B cell (primary cell): ENCODE measurements around the gene GARIN5A. TPM values are rescaled to one million over a fixed set of nuclear protein-coding genes. Genes with fewer than 3 reads are reported as not detected.

Experiments used
- ATAC-seq: fragments of 200-7000 bp; cut with Tn5 transposase; one replicate; pipeline ENCODE4 v1.10.0; 2021; ENCODE audit warnings: low read depth, mild to moderate bottlenecking, moderate number of reproducible peaks, moderate library complexity
- CTCF ChIA-PET: fragments of 350-600 bp; sonication (Branson Sonifier 250); formaldehyde crosslinking; loops from one replicate; lab custom pipeline; 2021; ENCODE audit warnings: antibody characterized with exemption, inconsistent platforms; lab: Charles Lee
- POLR2A ChIA-PET: fragments of 350-600 bp; sonication (Branson Sonifier 250); formaldehyde crosslinking; loops from one replicate; lab custom pipeline; 2021; ENCODE audit warnings: antibody characterized with exemption; lab: Charles Lee
- DNase-seq: peaks from one replicate; pipeline ENCODE4 v3.0.0; 2013
- H2AFZ ChIP-seq: 2 replicates; pipeline ENCODE4 v1.6.1; 2012; ENCODE audit warnings: mild to moderate bottlenecking, low read depth, low read length; ENCODE audit not compliant: insufficient read depth, poor library complexity, severe bottlenecking
- H3K27ac ChIP-seq, 2 donors: 1 replicate in 1 of 2; 2 replicates in 1 of 2; pipeline ENCODE4 v1.5.1; 2012 to 2013; ENCODE audit warnings: low read length in 2 of 2, mild to moderate bottlenecking in 2 of 2, moderate library complexity in 1 of 2
- H3K27me3 ChIP-seq, 4 experiments: fragments of 200-600 bp in 1 of 4; sonication (generic) in 1 of 4; replicated peaks in 1 of 4; 1 replicate in 2 of 4; 2 replicates in 2 of 4; pipeline versions ENCODE4 v1.6.1 to v1.7.0; 2013 to 2016; ENCODE audit warnings: low read length in 3 of 4, mild to moderate bottlenecking in 2 of 4, mixed read lengths in 1 of 4, moderate library complexity in 1 of 4; ENCODE audit not compliant: insufficient read depth in 4 of 4, control insufficient read depth in 3 of 4; ENCODE audit errors: control extremely low read depth in 1 of 4
- H3K36me3 ChIP-seq, 2 experiments: replicated peaks in 1 of 2; 1 replicate in 1 of 2; 2 replicates in 1 of 2; pipeline versions ENCODE4 v1.6.1 to v1.7.1; 2013; ENCODE audit warnings: low read length in 1 of 2; ENCODE audit not compliant: insufficient read depth in 2 of 2, control insufficient read depth in 1 of 2; ENCODE audit errors: control extremely low read depth in 1 of 2, extremely low read depth in 1 of 2
- H3K4me1 ChIP-seq, 2 donors: fragments of 200-600 bp in 1 of 2; sonication (generic) in 1 of 2; 1 replicate in 1 of 2; 2 replicates in 1 of 2; pipeline versions ENCODE4 v1.5.1 to v1.6.1; 2013 to 2017; ENCODE audit warnings: low read length in 2 of 2; ENCODE audit not compliant: control insufficient read depth in 2 of 2, insufficient read depth in 2 of 2
- H3K4me2 ChIP-seq: replicated peaks from 2 replicates; pipeline ENCODE3; 2012; ENCODE audit warnings: mild to moderate bottlenecking, low read depth, low read length; ENCODE audit not compliant: poor library complexity, severe bottlenecking
- H3K4me3 ChIP-seq, 5 experiments: fragments of 200-600 bp in 1 of 5; sonication (generic) in 1 of 5; 1 replicate in 3 of 5; 2 replicates in 2 of 5; pipeline versions ENCODE4 v1.5.1 to v1.7.0; 2011 to 2016; ENCODE audit warnings: low read length in 4 of 5, mild to moderate bottlenecking in 4 of 5, low read depth in 2 of 5, control low read depth in 1 of 5, moderate library complexity in 1 of 5; ENCODE audit not compliant: insufficient read depth in 1 of 5; ENCODE audit errors: control extremely low read depth in 1 of 5, extremely low read depth in 1 of 5
- H3K79me2 ChIP-seq: fragments of 200-600 bp; sonication (generic); one replicate; pipeline ENCODE4 v1.6.0; 2016; ENCODE audit warnings: low read length; ENCODE audit not compliant: control insufficient read depth, insufficient read depth
- H3K9ac ChIP-seq: fragments of 200-600 bp; sonication (generic); 2 replicates; pipeline ENCODE4 v1.6.1; 2017; ENCODE audit warnings: mild to moderate bottlenecking, low read length, moderate library complexity
- H3K9me3 ChIP-seq, 3 donors: one replicate each; pipeline versions ENCODE4 v1.6.1 to v1.7.1; 2013; ENCODE audit warnings: low read length in 2 of 3; ENCODE audit not compliant: control insufficient read depth in 2 of 3, insufficient read depth in 1 of 3; ENCODE audit errors: control extremely low read depth in 1 of 3
- H4K20me1 ChIP-seq: 2 replicates; pipeline ENCODE4 v1.6.0; 2012; ENCODE audit warnings: mild to moderate bottlenecking, low read length; ENCODE audit not compliant: insufficient read depth, control insufficient read depth, poor library complexity, severe bottlenecking
- H3K27ac Mint-ChIP-seq: one replicate; pipeline ENCODE4 v1.8.0; 2021; ENCODE audit warnings: mixed read lengths
- H3K27me3 Mint-ChIP-seq: one replicate; pipeline ENCODE4 v1.8.0; 2021; ENCODE audit warnings: mixed read lengths
- H3K4me1 Mint-ChIP-seq: one replicate; pipeline ENCODE4 v1.8.0; 2021; ENCODE audit warnings: mixed read lengths
- H3K4me3 Mint-ChIP-seq: one replicate; pipeline ENCODE4 v1.8.0; 2021; ENCODE audit warnings: mixed read lengths
- H3K9me3 Mint-ChIP-seq: one replicate; pipeline ENCODE4 v1.8.0; 2022; ENCODE audit warnings: mixed read lengths; ENCODE audit not compliant: insufficient read depth
- EZH2 ChIP-seq: IDR thresholded peaks from 2 replicates; pipeline ENCODE4 v1.6.1; 2012; ENCODE audit warnings: borderline replicate concordance, low read depth, mild to moderate bottlenecking, moderate library complexity, low read length; ENCODE audit not compliant: insufficient read depth, poor library complexity, severe bottlenecking
- WGBS: methylation state at CpG from one replicate; pipeline ENCODE4 v1.1.5; 2013; ENCODE audit warnings: missing lambda C conversion rate; ENCODE audit not compliant: insufficient coverage; 5-methylcytosine and 5-hydroxymethylcytosine counted together
- intact Hi-C: fragments of 100-400 bp; cut with micrococcal nuclease; formaldehyde crosslinking; loops from one replicate; pipeline ENCODE4 v1.10.0; 2022
- polyA plus RNA-seq: library from polyadenylated mRNA; depleted of rRNA; stranded (reverse); fragments of >200 nt; gene quantifications from 2 replicates; pipeline ENCODE4 v1.2.3, GENCODE V29; 2012
- total RNA-seq, 2 donors: library from RNA; stranded (reverse); fragments of 120-200 nt in 1 of 2; gene quantifications; 1 replicate in 1 of 2; 2 replicates in 1 of 2; pipeline versions ENCODE4 v1.2.3 to v1.2.4, GENCODE V29; 2013 to 2022
- TF ChIP-seq, protein P1 (sequence below): fragments of 200-600 bp; IDR thresholded peaks from one replicate; pipeline ENCODE4 v1.8.0; 2022; ENCODE audit warnings: antibody characterized with exemption, mild to moderate bottlenecking

GARIN5A gene
- total and polyA plus RNA-seq, 2 donors (not counting 1 experiment from before 2014, with no cell fraction given), result 0.22 to 0.34 TPM

DNA sequence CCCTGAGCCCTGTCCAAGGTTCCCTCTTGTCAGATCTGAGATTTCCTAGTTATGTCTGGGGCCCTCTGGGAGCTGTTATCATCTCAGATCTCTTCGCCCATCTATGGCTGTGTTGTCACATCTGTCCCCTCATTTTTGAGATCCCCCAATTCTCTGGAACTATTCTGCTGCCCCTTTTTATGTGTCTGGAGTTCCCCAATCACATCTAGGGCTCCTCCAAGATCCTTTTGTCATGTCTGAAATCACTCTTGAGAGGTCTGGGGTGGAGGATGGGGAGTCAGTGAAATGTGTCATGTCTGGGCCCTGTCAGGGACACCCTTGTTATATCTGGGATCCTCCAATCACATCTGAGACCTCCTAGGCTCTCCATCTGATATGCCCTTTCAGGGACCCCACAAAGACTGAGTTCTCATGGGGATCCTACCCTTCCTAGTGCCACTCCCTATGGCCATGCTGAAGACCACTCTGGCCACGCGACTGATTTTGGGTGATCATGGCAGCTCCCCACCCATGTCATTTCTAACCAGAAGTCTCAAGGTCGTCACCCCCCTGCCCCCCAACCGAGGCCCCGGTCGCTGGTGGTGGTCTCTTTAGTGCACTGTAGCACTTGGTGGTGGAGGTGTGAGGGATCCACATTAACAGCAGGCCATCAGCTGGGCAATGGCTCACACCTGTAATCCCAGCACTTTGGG, 47.7 kb downstream of the GARIN5A start:
- no peak for ATAC-seq

More for the DNA sequence above, 47.7 kb downstream of the GARIN5A start:
- Mint-ChIP-seq H3K27me3 (no peaks in the 10 kb centered on the region), H3K9me3 (no peaks in the 10 kb centered on the region), H3K27ac (peak overlapping the region; percentile 99), H3K4me3 (peak overlapping the region; percentile 44), H3K4me1 (peaks cover 66% of the 10 kb centered on the region)
- Histone ChIP-seq H3K27ac (peak overlapping the region; percentile 97 to 99), H3K36me3 (peaks cover 2 to 45% of the 10 kb centered on the region in 2 experiments), H3K4me3 (no peak overlapping the region), H3K4me2 (peak overlapping the region; percentile 61), H3K27me3 (no peaks in the 10 kb centered on the region), H3K9me3 (peaks cover 0 to 16% (median 0%) of the 10 kb centered on the region in 3 donors), H2AFZ (no peak overlapping the region), H3K4me1 (peaks cover 54 to 77% of the 10 kb centered on the region in 2 donors), H4K20me1 (peaks cover 20% of the 10 kb centered on the region), H3K79me2 (no peaks in the 10 kb centered on the region), H3K9ac (no peak overlapping the region)
- intact Hi-C loops, result no loop called here
- WGBS, result 84% methylated on average over 2 of the region's 7 CpGs
- DNase-seq, result peak; percentile 67
- ChIA-PET POLR2A (interaction anchor here (0.6 to 6.0 kb wide), 5 partner anchors 11 to 355 kb away, joined by 3 to 96 read pairs (median 7); partner anchors contain the start of gene SPIB), CTCF (interaction anchor here (0.6 to 3.5 kb wide), 7 partner anchors 11 to 281 kb away, joined by 3 to 9 read pairs (median 5); partner anchors contain the start of genes KCNC3 and SPIB)
- TF ChIP-seq, protein P1, sequence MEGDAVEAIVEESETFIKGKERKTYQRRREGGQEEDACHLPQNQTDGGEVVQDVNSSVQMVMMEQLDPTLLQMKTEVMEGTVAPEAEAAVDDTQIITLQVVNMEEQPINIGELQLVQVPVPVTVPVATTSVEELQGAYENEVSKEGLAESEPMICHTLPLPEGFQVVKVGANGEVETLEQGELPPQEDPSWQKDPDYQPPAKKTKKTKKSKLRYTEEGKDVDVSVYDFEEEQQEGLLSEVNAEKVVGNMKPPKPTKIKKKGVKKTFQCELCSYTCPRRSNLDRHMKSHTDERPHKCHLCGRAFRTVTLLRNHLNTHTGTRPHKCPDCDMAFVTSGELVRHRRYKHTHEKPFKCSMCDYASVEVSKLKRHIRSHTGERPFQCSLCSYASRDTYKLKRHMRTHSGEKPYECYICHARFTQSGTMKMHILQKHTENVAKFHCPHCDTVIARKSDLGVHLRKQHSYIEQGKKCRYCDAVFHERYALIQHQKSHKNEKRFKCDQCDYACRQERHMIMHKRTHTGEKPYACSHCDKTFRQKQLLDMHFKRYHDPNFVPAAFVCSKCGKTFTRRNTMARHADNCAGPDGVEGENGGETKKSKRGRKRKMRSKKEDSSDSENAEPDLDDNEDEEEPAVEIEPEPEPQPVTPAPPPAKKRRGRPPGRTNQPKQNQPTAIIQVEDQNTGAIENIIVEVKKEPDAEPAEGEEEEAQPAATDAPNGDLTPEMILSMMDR, result no peak
- TF ChIP-seq EZH2, result no peak
